ENCODE data around the gene CAMK2B.
"Not testable (repeated sequence)": the region's sequence is repeated elsewhere in the genome, so short reads cannot be mapped to it uniquely, and the experiment has no call there.

The CAMK2B gene

GRCh38 chr7:44180631-44181030, 144.8 kb downstream of the CAMK2B start:
- peaks cover 0 to 16% of the 10 kb centered on the region in 2 donors for H3K27me3 Mint-ChIP-seq
- no peak for ATAC-seq (replicated peaks)
- H3K4me1 Mint-ChIP-seq = peaks cover 3 to 6% of the 10 kb centered on the region in 2 donors
- H3K9me3 Mint-ChIP-seq = peaks cover 4 to 9% of the 10 kb centered on the region in 2 donors
- H3K4me3 Mint-ChIP-seq = no peak overlapping the region
- no peak overlapping the region for H3K27ac Mint-ChIP-seq
- no peak for DNase-seq
- no peaks in the 10 kb centered on the region for H3K36me3 Mint-ChIP-seq

GRCh38 chr7:44177570-44178131, 147.7 kb downstream of the CAMK2B start:
- ATAC-seq (replicated peaks) = no peak
- peaks cover 4 to 10% of the 10 kb centered on the region in 2 donors for H3K9me3 Mint-ChIP-seq
- no peak overlapping the region for H3K27ac Mint-ChIP-seq
- H3K4me3 Mint-ChIP-seq = no peak overlapping the region
- H3K4me1 Mint-ChIP-seq = peaks cover 0 to 4% of the 10 kb centered on the region in 2 donors
- H3K36me3 Mint-ChIP-seq = no peaks in the 10 kb centered on the region
- H3K27me3 Mint-ChIP-seq = peaks cover 0 to 16% of the 10 kb centered on the region in 2 donors
- DNase-seq = no peak

- peaks cover 4% of the 10 kb centered on the region in 2 donors for H3K9me3 Mint-ChIP-seq
- no peaks in the 10 kb centered on the region for H3K36me3 Mint-ChIP-seq
- H3K27ac Mint-ChIP-seq = no peak overlapping the region
- ATAC-seq (replicated peaks) (no peak), DNase-seq (no peak)
- no peak overlapping the region for H3K4me3 Mint-ChIP-seq
- H3K27me3 Mint-ChIP-seq = peaks cover 0 to 21% of the 10 kb centered on the region in 2 donors
- H3K4me1 Mint-ChIP-seq = peaks cover 0 to 4% of the 10 kb centered on the region in 2 donors
Measured at GRCh38 chr7:44176486-44176885, 148.9 kb downstream of the CAMK2B start.

GRCh38 chr7:44175730-44176129, 149.7 kb downstream of the CAMK2B start:
- no peak overlapping the region for H3K4me3 Mint-ChIP-seq
- peaks cover 4% of the 10 kb centered on the region in 2 donors for H3K9me3 Mint-ChIP-seq
- peaks cover 0 to 21% of the 10 kb centered on the region in 2 donors for H3K27me3 Mint-ChIP-seq
- H3K27ac Mint-ChIP-seq = no peak overlapping the region
- no peak for DNase-seq
- H3K4me1 Mint-ChIP-seq = peaks cover 0 to 4% of the 10 kb centered on the region in 2 donors
- no peaks in the 10 kb centered on the region for H3K36me3 Mint-ChIP-seq
- ATAC-seq (replicated peaks) = no peak

- not testable (repeated sequence) for ATAC-seq (replicated peaks); DNase-seq; H3K27ac Mint-ChIP-seq; H3K36me3 Mint-ChIP-seq; H3K4me3 Mint-ChIP-seq; H3K4me1 Mint-ChIP-seq; H3K9me3 Mint-ChIP-seq
- H3K27me3 Mint-ChIP-seq = peaks cover 0 to 21% of the 10 kb centered on the region in 2 donors
Measured at GRCh38 chr7:44174694-44174948, 150.8 kb downstream of the CAMK2B start.

- Mint-ChIP-seq H3K4me1 (peaks cover 0 to 4% of the 10 kb centered on the region in 2 donors), H3K27me3 (peaks cover 0 to 17% of the 10 kb centered on the region in 2 donors), H3K4me3 (no peak overlapping the region), H3K9me3 (peaks cover 4% of the 10 kb centered on the region in 2 donors), H3K36me3 (no peaks in the 10 kb centered on the region), H3K27ac (no peak overlapping the region)
- ATAC-seq (replicated peaks) (no peak), DNase-seq (no peak)
Measured at GRCh38 chr7:44173911-44174693, 151.3 kb downstream of the CAMK2B start.

- DNase-seq (no peak), ATAC-seq (replicated peaks) (no peak)
- no peaks in the 10 kb centered on the region for H3K36me3 Mint-ChIP-seq
- H3K27ac Mint-ChIP-seq = no peak overlapping the region
- peaks cover 4% of the 10 kb centered on the region in 2 donors for H3K9me3 Mint-ChIP-seq
- no peak overlapping the region for H3K4me3 Mint-ChIP-seq
- peaks cover 0 to 14% of the 10 kb centered on the region in 2 donors for H3K27me3 Mint-ChIP-seq
- H3K4me1 Mint-ChIP-seq = peaks cover 6 to 7% of the 10 kb centered on the region in 2 donors
Measured at GRCh38 chr7:44172803-44173424, 152.5 kb downstream of the CAMK2B start.

- peaks cover 4% of the 10 kb centered on the region in 2 donors for H3K9me3 Mint-ChIP-seq
- H3K4me3 Mint-ChIP-seq = no peak overlapping the region
- no peak for ATAC-seq (replicated peaks)
- peaks cover 11 to 12% of the 10 kb centered on the region in 2 donors for H3K4me1 Mint-ChIP-seq
- H3K27ac Mint-ChIP-seq = no peak overlapping the region
- H3K27me3 Mint-ChIP-seq = peaks cover 0 to 9% of the 10 kb centered on the region in 2 donors
- DNase-seq = no peak
- no peaks in the 10 kb centered on the region for H3K36me3 Mint-ChIP-seq
Measured at GRCh38 chr7:44172352-44172751, 153.0 kb downstream of the CAMK2B start.

- peaks cover 11 to 16% of the 10 kb centered on the region in 2 donors for H3K4me1 Mint-ChIP-seq
- not testable (repeated sequence) for H3K9me3 Mint-ChIP-seq; DNase-seq; H3K36me3 Mint-ChIP-seq; H3K4me3 Mint-ChIP-seq; H3K27me3 Mint-ChIP-seq; H3K27ac Mint-ChIP-seq; ATAC-seq (replicated peaks)
Measured at GRCh38 chr7:44171901-44172300, 153.5 kb downstream of the CAMK2B start.

GRCh38 chr7:44167920-44168319, 157.5 kb downstream of the CAMK2B start:
- Mint-ChIP-seq H3K9me3 (peaks cover 2 to 12% of the 10 kb centered on the region in 2 donors), H3K27ac (peak overlapping the region; percentile 47), H3K27me3 (peaks cover 0 to 5% of the 10 kb centered on the region in 2 donors), H3K4me3 (no peak overlapping the region), H3K36me3 (peaks cover 0 to 2% of the 10 kb centered on the region in 2 donors), H3K4me1 (peaks cover 7 to 16% of the 10 kb centered on the region in 2 donors)
- DNase-seq = no peak
- peak; percentile 76 to 78 for ATAC-seq (replicated peaks)

Measured in stimulated activated naive B cell treated with anti-CD40 and anti-IgM and Interleukin-4, amounts not matched to agents 10 μg/mL and 1 μg/mL and 100 μg/mL, for 72 hours (primary cell).